Left hindlimb (tissue), 1 donor: Measurements from ENCODE around the gene RAB27A.
"Not testable (repeated sequence)": the region's sequence is repeated elsewhere in the genome, so short reads cannot be mapped to it uniquely, and the experiment has no call there.

Experiments used
- DNase-seq: peaks from one replicate; pipeline ENCODE4 v3.0.0-alpha.2; 2018

RAB27A gene

DNA sequence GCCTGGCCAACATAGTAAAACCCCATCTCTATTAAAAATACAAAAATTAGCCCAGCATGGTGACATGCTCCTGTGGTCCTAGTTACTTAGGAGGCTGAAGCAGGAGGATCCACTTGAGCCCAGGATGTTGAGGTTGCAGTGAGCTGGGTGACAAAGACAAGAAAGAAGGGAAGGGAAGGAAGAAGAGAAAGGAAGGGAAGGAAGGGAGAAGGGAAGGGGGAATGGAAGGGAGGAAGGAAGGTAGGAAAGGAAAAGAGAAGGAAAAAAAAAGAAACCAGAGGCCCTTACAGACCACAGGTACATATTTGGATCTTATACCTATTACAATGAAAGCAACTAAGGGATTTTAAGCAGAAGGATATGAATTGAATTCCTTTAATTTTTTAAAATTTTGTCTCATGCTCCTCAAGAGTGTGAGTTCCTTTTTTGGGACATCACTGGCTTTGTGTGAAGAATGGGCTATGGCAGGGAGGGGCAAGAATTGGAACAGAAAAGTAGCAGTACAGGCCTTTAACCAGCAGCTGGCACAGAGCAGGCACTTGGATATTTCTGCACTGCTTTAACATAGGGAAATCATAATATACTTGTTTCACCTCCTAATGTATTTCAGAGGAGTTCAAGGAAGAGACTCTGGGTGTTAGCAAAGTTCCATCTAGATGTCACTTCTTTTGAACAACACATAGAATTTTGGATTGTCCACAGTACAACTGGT lies 7.9 kb downstream of the RAB27A start:
- DNase-seq: no peak

DNA sequence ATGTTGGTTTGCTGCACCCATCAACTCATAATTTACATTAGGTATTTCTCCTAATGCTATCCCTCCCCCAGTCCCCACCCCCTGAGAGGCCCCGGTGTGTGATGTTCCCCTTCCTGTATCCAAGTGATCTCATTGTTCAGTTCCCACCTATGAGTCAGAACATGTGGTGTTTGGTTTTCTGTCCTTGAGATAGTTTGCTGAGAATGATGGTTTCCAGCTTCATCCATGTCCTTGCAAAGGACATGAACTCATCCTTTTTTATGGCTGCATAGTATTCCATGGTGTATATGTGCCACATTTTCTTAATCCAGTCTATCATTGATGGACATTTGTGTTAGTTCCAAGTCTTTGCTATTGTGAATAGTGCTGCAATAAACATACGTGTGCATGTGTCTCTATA lies 9.0 kb downstream of the RAB27A start:
- DNase-seq: not testable (repeated sequence)

DNA sequence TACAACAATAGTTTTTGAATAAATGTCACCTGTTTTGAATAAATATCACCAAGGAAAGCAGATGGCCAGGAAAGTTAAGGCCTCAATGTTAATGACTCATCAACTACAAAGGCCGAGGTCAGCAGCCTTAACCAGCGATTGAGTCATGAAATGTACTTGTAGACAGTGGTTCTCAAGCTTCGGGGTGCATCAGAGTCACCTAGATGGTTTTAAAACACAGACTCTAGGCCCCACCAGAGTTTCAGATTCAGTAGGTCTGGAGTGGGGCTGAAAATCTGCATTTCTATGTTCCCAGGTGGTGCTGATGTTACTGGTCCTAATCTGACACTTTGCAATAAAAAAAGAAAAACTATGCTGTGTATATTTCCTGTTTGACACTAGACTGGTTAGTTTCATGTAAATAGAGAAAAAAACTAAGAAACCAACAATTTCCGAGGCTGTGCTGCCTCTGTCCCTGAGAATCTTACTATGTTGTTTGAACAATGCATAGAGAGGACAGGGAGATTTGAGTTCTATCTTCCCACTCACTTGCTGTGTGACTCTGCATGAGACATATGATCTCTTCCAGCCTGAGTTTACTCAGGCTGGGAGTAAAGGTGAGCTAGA lies 9.8 kb downstream of the RAB27A start:
- DNase-seq: no peak

DNA sequence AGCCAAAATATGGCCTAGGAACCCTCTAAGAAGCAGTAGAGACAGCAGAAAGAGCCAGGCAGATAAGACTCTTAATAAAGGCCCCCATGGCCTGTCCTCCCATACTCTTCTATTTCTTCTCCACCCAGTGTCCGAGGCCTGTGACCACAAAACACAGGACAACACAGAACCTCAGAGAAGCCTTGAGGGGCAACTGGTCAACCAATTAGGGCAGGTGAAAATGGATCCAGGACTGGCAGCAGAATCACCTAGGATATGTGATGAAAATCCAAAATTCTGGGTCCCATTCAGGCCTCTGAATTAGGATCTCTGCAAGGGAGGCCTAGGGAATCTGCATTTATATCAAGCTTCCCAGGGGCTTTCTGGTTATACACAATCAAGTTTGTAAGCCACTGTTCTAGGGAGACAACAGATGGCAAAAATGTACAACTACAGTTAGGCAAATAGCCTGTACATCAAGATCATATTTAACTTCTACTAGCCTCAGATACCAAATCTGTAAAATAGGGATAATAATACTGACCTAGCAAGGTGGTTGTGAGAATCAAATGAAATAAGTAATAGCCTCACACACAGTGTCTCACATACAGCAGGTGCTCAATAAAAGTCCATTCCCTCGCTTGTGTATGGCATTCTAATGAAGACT lies 10.4 kb downstream of the RAB27A start:
- no peak for DNase-seq

DNA sequence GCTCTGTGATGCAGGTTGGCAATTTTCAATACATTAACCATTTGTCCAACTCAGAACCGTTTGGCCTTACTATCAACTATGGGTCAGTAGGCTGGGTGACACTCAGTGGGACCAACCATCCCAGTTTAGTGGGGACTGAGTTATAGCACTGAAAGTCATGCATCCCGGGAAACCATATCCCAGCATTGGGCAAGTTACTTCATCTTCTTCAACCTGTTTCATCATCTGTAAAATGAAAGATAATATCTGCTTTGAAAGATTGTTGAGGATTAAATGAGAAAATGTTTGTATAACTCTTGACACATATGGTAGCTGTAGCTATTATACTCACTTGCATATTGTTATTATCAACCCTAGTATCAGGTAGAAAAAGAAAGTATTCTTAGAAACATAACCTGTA lies 11.9 kb downstream of the RAB27A start:
- no peak for DNase-seq

DNA sequence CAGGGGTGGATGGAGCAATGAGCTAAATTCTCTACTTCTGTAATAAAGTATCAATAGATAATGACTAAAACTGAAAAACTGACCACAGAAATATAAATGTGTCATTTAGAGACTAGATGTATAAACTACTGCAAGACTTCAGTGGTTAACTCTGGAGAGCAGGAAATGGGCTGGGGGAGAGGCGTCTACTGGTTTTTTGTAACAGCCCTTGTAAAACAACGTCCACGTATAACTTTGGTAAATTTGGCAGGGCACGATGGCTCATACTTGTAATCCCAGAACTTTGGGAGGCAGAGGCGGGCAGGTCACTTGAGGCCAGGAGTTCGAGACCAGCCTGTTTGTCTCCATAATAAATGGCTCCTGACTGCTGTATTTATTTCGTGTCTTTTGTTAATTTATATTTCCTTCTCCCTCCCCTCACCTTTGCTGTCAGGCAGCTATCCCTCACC lies 12.5 kb downstream of the RAB27A start:
- DNase-seq: no peak

DNA sequence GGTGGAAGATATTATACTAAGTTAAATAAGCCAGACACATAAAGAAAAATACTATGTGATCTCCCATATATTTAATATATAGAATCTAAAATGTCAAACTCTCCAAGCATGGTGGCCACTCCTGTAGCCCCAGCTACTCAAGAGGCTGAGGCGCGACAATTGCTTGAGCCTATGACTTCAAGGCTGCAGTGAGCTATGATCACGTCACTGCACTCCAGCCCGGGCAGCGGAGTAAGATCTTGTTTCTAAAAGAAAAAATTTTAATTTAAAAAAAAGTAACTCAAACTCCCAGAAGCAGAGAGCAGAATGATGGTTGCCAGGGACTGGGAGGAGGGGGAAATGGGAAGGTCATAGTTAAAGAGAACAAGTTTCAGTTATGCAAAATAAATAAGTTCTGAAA lies 13.3 kb downstream of the RAB27A start:
- no peak for DNase-seq

DNA sequence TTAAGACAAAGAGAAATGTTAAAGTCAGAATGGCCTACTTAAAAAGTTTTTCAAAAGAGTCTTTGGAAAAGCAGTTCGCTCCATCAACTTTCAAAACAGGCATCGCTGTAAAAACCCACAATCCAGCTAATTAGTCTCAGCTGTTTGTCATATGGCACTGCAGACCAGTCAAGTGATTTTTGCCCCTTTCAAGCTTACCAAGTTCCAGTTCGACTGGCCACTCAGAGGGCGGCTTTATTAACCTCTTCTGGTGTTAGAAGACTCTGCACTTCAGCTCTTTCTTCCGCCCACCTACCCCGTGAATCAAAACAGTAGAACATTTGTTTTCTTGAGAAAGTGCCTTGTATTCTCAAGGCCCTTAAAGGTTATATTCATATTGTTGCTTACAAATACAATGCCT lies 19.3 kb downstream of the RAB27A start:
- DNase-seq: no peak

DNA sequence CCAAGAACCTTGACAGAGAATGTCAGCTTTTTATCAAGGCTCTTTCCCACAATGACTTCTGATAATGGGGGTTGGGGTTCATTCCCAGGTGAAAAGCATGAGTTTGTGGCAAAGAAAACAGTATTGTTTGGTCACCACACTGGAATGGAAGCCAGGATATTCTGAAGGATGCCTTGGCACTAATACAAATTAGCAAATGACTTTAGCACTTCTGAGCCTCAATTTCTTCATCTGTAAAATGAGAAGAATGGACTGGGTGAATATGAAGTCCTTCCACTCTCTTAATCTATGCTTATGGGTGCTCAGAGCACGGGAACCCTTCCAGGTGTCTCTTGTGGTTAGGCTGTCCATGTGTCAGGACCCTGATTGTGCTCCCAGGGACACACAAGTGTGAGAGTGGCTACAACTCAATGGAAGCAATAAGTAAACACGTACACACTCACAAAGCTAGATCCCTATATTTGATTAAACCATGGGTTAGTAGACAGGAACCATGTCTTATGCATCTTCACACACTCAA lies 21.4 kb downstream of the RAB27A start:
- no peak for DNase-seq

DNA sequence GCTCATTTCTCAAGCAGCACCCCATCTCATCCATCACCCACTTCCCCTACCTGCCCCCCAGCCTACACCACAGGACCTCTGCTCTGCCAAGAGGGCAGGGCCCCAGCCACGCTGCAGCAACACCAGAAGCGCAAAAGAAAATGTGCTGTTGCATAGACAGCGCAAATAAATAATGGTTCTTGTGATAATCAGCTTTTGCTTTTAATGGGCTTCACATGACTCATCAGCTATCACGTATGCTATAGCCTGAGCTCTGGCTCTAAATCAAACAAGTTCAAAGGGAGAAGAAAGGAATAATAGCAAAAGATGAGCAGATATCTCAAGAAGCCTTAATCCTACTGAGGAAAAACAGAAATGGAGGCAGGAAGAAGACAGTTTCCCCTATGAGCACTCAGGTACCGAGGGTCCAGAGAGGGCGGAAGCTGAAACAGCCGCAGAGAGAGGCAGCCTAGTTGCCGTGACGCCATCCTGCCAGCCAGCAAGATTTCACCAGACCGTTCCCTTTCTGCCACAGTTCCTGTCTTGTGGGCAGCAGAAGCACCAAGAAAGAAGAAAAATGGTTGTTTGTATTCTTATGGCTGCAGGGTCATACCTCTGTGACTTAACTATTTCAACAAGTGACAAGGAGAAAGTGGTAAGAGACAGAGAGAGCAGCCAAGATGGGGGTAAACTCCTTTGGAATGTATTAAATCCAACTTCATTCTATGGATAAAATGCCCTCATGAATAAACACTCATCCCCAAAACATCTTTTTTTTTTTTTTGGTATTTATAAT lies 22.0 kb downstream of the RAB27A start:
- DNase-seq: no peak

DNA sequence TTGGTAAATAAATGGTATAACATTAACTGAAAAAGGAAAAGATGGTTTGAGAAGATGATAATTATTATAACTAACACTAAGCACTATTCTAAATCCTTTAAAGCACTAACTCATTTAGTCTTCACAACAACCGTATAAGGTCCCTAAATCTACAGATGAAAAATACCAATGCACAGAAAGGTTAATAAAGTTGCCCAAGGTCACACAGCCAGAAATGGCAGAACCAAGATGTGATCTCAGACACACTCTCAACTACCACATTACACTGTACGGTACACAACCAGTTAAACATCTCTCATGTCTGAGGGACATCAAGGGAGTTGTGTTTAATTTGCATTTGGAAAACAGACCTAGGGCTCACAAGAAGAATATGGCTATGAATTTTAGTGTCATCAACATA lies 23.1 kb downstream of the RAB27A start:
- DNase-seq: no peak

DNA sequence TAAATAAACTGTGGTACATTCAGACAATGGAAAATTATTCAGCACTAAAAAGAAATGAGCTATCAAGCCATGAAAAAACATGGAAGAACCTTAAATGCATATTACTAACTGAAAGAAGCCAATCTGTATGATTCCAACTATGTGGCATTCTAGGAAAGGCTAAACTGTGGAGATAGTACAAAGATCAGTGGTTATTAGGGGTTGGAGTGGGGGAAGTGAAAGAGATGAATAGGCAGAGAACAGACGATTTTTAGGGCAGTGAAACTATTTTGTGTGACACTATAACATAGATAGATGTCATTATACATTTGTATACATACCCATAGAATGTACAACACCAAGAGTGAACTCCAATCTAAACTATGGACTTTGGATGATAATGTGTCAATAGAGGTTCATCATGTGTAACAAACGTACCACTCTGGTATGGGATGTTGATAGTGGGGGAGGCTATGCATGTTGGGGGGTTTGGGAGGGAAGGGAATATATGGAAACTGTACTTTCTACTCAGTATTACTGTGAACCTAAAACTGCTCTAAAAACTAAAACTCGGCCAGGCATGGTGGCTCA lies 29.0 kb downstream of the RAB27A start:
- DNase-seq: no peak

DNA sequence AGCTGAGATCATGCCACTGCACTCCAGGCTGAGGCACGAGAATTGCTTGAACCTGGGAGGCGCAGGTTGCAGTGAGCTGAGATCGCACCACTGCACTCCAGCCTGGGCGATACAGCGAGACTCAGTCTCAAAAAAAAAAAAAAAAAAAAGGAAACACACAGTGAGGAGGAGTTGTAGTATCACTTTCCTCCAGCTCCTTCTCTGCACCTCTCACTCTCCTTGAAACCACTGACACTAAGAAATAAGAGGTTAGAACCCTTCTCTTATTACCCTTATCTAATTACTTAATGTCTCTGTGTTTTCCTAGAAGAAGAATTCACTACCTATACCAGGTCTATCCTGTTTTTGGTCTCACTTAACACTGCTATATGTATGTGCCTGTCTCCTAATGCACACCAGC lies 31.7 kb downstream of the RAB27A start:
- DNase-seq: no peak

DNA sequence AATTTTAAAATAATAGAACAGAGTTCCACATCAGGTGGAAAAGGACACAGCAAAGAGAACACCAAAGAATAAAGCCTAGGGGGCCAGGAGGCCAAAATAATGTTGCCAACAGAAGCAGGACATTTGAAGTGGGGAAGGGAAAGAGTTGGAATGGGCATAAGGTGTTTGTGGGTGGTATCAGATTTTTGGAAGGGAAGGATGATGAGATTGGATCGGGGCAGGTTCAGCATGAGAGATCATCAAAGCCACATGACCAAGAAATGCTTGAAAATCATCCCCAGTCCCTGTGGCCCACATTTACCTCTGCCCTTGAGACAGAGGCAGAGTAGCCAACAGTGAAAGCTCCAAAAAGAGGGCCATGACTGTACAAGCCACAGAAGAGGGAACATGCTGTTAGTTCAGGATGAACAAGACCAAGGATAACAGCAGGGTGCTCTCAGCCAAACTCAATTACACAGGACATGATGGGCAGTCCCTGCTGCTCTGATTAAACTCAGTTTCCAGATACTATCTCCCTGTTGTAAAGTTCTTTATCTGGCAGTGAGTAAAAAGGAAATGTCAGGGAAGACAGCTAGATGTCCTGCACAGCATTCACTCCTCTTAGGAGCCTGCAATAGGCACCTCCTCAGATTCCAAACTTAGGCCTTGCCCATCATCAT lies 32.5 kb downstream of the RAB27A start:
- no peak for DNase-seq

DNA sequence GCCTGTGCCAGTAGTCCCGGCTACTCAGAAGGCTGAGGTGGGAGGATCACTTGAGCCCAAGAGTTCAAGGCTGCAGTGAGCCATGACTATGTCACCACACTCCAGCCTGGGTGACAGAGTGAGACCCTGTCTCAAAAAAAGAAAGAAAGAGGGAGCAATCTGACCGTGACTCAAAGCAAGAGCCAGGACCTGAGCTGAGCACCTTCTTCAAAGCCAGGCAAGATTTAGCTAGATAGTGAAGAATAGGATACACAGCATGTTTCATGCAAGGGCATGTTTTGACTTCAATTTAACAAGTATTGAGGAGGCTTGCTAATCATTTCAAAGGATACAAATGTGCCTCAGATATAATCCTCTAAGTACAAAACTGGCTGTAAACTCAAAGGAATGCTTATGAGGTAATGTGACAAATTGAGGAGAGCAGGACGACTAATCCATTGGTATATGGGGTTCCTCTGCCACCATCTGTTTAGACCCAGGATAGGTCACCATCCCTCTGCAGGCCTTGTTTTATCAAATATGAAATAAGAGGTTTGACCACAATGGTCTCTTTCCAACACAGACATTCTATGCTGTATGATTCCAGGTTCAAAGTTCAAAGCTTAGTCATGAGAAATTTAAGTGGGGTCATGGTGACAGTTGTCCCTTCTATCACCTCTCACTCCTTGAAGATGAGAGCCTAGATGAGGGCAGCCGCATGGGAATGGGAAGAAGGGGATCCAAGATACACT lies 33.2 kb downstream of the RAB27A start:
- DNase-seq: no peak

DNA sequence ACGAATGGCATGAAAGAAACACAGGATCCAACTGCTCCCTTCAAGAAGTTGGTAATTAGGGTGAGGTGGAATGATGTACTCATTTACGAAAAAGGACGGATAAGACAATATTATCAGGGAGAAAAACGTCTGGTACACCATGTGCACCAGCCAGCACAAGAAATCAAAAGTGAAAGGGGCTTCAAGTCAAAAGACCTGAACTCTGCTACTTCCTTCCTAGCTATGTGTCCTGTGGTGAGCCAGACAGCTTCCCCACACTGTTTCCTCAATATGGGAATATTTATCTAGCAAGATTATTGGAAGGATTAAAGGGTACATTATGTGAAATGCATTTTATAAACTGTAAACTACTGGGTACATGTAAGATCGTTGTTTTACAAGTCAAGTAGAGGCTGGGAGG lies 33.9 kb downstream of the RAB27A start:
- DNase-seq: no peak

DNA sequence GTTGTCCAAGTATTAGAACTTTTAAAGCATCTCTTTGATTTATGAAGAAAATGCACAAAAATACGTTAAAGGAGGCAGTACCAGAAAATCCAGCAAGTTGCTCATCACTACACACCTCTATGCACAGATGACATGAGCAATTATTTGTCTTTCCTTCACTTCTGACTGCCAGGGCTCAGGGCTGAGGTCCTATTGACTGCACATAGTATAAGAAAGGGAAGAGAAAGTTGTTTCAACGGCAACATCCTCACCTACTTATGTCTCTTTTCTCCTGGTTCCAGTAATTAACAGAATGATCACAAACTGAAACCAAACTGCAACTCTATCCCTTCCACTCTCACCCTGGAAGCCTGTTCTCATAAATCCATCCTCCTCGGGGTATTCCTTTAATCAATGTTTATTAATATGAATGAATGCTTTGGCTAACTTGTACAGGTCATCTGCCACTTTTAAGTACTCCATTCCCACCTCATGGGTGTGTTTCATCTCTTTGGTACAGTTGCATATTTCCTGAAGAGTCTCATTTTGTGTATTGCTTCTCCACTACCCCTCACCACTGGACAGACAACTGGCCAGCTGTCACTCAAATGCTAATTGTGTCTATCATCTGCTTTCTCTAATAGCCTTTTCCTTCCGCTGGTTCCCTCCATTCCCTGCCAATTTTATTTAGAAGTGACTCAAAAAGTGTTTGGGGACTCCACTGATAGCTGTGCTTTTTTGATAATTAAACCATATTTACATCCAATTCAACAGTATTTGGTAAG lies 34.5 kb downstream of the RAB27A start:
- no peak for DNase-seq

DNA sequence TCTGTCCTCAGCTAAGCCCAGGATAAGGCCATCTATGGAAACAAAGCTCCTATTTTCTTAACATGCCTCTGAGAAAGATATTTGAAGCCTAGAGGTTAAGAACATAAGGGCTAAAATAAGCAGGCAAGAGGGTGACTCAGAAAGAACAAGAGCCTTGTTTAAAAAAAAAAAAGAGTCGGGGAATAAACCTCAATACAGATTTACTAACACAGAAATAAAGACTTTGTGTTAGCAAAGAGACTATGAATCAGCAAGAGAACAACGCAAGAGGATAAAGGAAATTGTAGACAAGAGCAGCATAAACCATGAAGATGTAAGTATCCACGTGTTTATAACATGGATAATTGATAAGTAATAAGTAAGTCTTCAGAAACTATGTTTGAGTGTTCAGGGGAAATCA lies 36.0 kb downstream of the RAB27A start:
- DNase-seq: no peak

DNA sequence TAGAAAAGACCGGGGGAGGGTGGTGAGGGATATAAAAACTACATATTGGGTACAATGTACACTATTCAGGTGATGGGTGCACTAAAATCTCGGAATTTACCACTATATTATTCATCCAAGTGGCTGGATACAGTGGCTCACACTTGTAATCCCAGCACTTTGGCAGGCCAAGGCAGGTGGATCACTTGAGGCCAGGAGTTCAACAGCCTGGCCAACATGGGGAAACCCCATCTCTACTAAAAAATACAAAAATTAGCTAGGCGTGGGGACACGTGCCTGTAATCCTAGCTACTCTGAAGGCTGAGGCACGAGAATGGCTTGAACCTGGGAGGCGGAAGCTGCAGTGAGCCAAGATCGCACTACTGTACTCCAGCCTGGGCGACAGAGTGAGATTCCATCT lies 37.4 kb downstream of the RAB27A start:
- not testable (repeated sequence) for DNase-seq

DNA sequence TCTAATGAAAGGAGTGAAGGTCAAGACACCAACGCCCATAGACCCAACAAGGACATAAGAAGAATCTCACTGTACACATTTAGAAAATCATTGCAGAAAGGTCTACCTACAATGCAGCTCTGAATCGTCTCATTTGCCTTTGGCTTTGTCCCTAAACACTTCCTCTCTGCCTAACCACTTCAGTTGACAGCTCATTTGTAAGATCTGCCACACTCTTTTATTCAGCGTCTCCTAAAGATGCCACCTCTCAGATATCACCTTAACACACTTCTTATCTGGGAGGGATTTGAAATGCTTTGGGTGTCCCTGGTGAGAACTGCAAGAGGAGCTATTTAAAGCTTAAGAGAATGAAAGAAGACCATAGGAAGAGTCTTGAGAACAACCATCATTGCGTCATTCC lies 38.7 kb downstream of the RAB27A start:
- DNase-seq: no peak

DNA sequence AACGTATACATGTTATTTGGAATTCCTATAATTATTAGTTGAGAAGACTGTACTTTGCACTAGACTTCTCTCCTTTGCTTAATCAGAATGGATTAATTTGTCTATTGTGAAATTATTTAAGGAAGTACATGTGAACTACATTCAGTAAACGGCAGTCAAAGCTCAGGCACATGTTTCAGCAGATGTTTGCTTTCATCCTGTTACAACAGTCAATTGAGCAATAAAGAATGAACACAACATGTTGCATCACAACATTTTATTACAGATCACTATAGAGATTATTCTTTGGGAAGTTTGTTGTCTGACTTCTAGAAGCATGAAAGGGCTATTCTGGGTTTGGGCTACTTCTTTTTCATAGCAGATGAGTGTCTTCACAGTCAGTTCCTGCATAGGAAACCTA lies 39.2 kb downstream of the RAB27A start:
- no peak for DNase-seq
